Measurements from ENCODE around the gene RHOXF1.
"Not testable (repeated sequence)": the region's sequence is repeated elsewhere in the genome, so short reads cannot be mapped to it uniquely, and the experiment has no call there.

Gene RHOXF1

GRCh38 chrX:120085553-120086185, 30.0 kb downstream of the RHOXF1 start:
- DNase-seq, result not testable (repeated sequence)

- DNase-seq, result not testable (repeated sequence)
These were observed 38.1 kb downstream of the RHOXF1 start, which contains the start of gene RHOXF2B for GRCh38 chrX:120077590-120077989. TSS of gene RHOXF2B (minus strand) at chrX:120077690. CDS start at chrX:120077552, 138 bp downstream.

- not testable (repeated sequence) for DNase-seq
These were observed 49.5 kb downstream of the RHOXF1 start for GRCh38 chrX:120066169-120066568.

All from activated CD4-positive, alpha-beta T cell treated with anti-CD3 and anti-CD28 coated beads, Interleukin-2, amount 50 U/mL, for 16 hours (primary cell).